Neural progenitor cell (in vitro differentiated cells): ENCODE data around the gene RPS6KA5. TPM values are rescaled to one million over a fixed set of nuclear protein-coding genes. Genes with fewer than 3 reads are reported as not detected.

Experiments
- DNase-seq: peaks from one replicate; pipeline ENCODE4 v3.0.0-alpha.2; 2016; ENCODE audit warnings: low spot score
- H2AFZ ChIP-seq: fragments of 200-600 bp; sonication (generic); replicated peaks from 2 replicates; pipeline ENCODE4 v1.6.1; 2016; ENCODE audit warnings: antibody characterized with exemption
- H3F3A ChIP-seq: fragments of 200-600 bp; sonication (generic); 2 replicates; pipeline ENCODE4 v1.6.1; 2016; ENCODE audit warnings: antibody characterized with exemption, low read depth
- H3K27ac ChIP-seq: fragments of 200-600 bp; sonication (generic); 2 replicates; pipeline ENCODE4 v1.5.1; 2016; ENCODE audit warnings: mild to moderate bottlenecking
- H3K27me3 ChIP-seq: fragments of 200-600 bp; sonication (generic); 2 replicates; pipeline ENCODE4 v1.6.1; 2016; ENCODE audit warnings: mild to moderate bottlenecking, moderate library complexity
- H3K36me3 ChIP-seq: fragments of 200-600 bp; sonication (generic); 2 replicates; pipeline ENCODE4 v1.5.1; 2016
- H3K4me1 ChIP-seq: fragments of 200-600 bp; sonication (generic); 2 replicates; pipeline ENCODE4 v1.6.1; 2016; ENCODE audit warnings: mixed run types
- H3K4me2 ChIP-seq: fragments of 200-600 bp; sonication (generic); 2 replicates; pipeline ENCODE4 v1.6.1; 2016
- H3K4me3 ChIP-seq: fragments of 200-600 bp; sonication (generic); 2 replicates; pipeline ENCODE4 v1.5.1; 2016
- H3K79me2 ChIP-seq: fragments of 200-600 bp; sonication (generic); 2 replicates; pipeline ENCODE4 v1.6.1; 2016; ENCODE audit warnings: low read depth
- H3K9ac ChIP-seq: fragments of 200-600 bp; sonication (generic); 2 replicates; pipeline ENCODE4 v1.6.1; 2016
- H3K9me3 ChIP-seq: fragments of 200-600 bp; sonication (generic); 2 replicates; pipeline ENCODE4 v1.5.1; 2016; ENCODE audit warnings: low read depth
- H4K20me1 ChIP-seq: fragments of 200-600 bp; sonication (generic); 2 replicates; pipeline ENCODE4 v1.6.1; 2016; ENCODE audit warnings: low read depth
- H3K27ac Mint-ChIP-seq: 3 replicates; pipeline ENCODE4 v1.8.0; 2021; ENCODE audit warnings: mixed read lengths
- H3K27me3 Mint-ChIP-seq: 2 replicates; pipeline ENCODE4 v1.8.0; 2022; ENCODE audit warnings: low read depth, mild to moderate bottlenecking, inconsistent platforms, moderate library complexity, mixed read lengths; ENCODE audit not compliant: insufficient read depth
- H3K36me3 Mint-ChIP-seq: 3 replicates; pipeline ENCODE4 v1.8.0; 2021; ENCODE audit warnings: mixed read lengths
- H3K4me1 Mint-ChIP-seq: 3 replicates; pipeline ENCODE4 v1.8.0; 2021; ENCODE audit warnings: mixed read lengths
- H3K4me3 Mint-ChIP-seq: 3 replicates; pipeline ENCODE4 v1.8.0; 2021; ENCODE audit warnings: mild to moderate bottlenecking, moderate library complexity, mixed read lengths
- H3K9me3 Mint-ChIP-seq: 3 replicates; pipeline ENCODE4 v1.8.0; 2020; ENCODE audit warnings: mixed read lengths
- EZH2 ChIP-seq: fragments of 200-600 bp; sonication (generic); IDR thresholded peaks from 2 replicates; pipeline ENCODE4 v1.6.1; 2017; ENCODE audit warnings: antibody characterized with exemption, mild to moderate bottlenecking, moderate library complexity
- EZH2phosphoT487 ChIP-seq: fragments of 200-600 bp; sonication (generic); IDR thresholded peaks from 2 replicates; pipeline ENCODE4 v1.6.1; 2017; ENCODE audit warnings: antibody characterized with exemption
- total RNA-seq: library from RNA; depleted of rRNA; stranded (reverse); fragments of >200 nt; gene quantifications from 2 replicates; pipeline ENCODE4 v1.2.3, GENCODE V29; 2015; ENCODE audit warnings: low replicate concordance
- TF ChIP-seq, protein P1 (sequence below): fragments of 200-600 bp; sonication (generic); IDR thresholded peaks from 2 replicates; pipeline ENCODE4 v1.5.1; 2017; ENCODE audit warnings: antibody characterized with exemption, mild to moderate bottlenecking

Gene RPS6KA5
- total RNA-seq, 1 donor from 2014 or later = 8.3 TPM

DNA sequence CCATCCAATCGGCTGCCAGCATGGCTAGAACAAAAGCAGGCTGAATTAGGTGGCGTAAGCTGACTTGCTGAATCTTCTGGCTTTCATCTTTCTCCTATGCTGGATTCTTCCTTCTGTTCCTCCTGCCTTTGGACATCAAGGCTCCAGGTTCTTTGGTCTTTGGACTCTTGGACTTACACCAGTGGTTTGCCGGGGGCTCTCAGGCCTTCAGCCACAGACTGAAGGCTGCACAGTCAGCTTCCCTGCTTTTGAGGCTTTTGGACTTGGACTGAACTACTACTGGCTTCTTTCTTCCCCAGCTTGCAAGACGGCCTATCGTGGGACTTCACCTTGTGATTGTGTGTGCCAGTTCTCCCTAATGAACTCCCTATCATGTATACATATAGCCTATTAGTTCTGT lies 42.0 kb downstream of the RPS6KA5 start:
- H3K4me1 Mint-ChIP-seq = no peaks in the 10 kb centered on the region
- H3K4me3 Mint-ChIP-seq = no peak overlapping the region
- H3K9me3 Mint-ChIP-seq = no peaks in the 10 kb centered on the region
- H3K27me3 Mint-ChIP-seq = no peaks in the 10 kb centered on the region
- Histone ChIP-seq H3F3A (no peaks in the 10 kb centered on the region), H3K27me3 (no peaks in the 10 kb centered on the region), H2AFZ (no peak overlapping the region), H3K4me3 (no peak overlapping the region), H3K9me3 (no peaks in the 10 kb centered on the region), H3K4me1 (no peaks in the 10 kb centered on the region), H3K9ac (no peak overlapping the region), H3K27ac (no peak overlapping the region), H3K36me3 (no peaks in the 10 kb centered on the region), H4K20me1 (no peaks in the 10 kb centered on the region), H3K4me2 (no peak overlapping the region), H3K79me2 (no peaks in the 10 kb centered on the region)
- no peaks in the 10 kb centered on the region for H3K36me3 Mint-ChIP-seq
- no peak for TF ChIP-seq EZH2
- no peak for TF ChIP-seq EZH2phosphoT487
- TF ChIP-seq, protein P1, sequence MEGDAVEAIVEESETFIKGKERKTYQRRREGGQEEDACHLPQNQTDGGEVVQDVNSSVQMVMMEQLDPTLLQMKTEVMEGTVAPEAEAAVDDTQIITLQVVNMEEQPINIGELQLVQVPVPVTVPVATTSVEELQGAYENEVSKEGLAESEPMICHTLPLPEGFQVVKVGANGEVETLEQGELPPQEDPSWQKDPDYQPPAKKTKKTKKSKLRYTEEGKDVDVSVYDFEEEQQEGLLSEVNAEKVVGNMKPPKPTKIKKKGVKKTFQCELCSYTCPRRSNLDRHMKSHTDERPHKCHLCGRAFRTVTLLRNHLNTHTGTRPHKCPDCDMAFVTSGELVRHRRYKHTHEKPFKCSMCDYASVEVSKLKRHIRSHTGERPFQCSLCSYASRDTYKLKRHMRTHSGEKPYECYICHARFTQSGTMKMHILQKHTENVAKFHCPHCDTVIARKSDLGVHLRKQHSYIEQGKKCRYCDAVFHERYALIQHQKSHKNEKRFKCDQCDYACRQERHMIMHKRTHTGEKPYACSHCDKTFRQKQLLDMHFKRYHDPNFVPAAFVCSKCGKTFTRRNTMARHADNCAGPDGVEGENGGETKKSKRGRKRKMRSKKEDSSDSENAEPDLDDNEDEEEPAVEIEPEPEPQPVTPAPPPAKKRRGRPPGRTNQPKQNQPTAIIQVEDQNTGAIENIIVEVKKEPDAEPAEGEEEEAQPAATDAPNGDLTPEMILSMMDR = no peak
- DNase-seq = no peak
- H3K27ac Mint-ChIP-seq = no peak overlapping the region

DNA sequence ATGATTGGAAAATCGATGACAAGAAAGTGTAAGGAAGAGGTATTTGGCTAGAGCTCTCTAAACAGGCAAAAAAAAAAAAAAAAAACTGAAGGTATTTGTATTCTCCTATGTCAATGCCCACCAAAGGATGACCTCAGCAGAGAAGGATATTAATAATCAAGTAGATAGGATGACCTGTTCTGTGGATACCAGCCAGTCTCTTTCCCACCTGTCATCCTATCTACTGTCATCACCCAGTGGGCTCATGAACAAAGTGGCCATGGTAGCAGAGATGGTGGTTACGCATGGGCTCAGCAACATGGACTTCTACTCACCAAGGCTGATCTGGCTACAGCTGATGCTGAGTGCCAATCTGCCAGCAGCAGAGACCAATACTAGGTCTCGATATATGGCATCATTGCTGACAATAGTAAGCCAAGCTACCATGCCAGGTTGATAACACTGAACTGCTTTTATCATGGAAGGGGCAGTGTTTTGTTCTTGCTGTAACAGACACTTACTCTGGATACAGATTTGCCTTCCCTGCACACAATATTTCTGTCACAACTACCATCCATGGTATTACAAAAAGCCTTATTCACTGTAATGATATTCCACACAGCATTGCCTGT lies 43.5 kb downstream of the RPS6KA5 start:
- no peaks in the 10 kb centered on the region for H3K9me3 Mint-ChIP-seq

DNA sequence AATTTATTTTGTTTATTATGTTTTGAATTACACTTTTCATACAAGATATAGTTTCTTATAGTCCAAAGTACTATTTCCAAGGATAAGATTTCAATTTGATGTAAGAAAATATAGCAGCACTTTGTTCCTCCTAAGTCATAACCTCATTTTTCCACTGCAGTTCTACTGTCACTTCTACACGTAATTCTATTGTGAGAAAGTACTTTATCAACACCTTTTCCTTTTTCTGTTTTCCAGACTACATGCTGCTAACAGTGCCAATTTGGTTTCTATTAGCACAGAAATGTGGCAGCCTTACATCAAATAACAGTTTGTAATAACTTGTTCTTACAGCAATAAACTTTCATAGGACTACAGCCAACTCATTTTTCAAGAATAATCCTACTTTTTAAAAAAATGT lies 45.0 kb downstream of the RPS6KA5 start:
- Histone ChIP-seq H3K27ac (no peak overlapping the region), H3K79me2 (no peaks in the 10 kb centered on the region), H3K4me1 (no peaks in the 10 kb centered on the region), H3K9me3 (no peaks in the 10 kb centered on the region), H3K4me3 (no peak overlapping the region), H3K36me3 (no peaks in the 10 kb centered on the region), H4K20me1 (no peaks in the 10 kb centered on the region), H3K4me2 (no peak overlapping the region), H3K9ac (no peak overlapping the region), H3K27me3 (no peaks in the 10 kb centered on the region), H3F3A (no peaks in the 10 kb centered on the region), H2AFZ (no peak overlapping the region)
- H3K9me3 Mint-ChIP-seq = no peaks in the 10 kb centered on the region
- no peak for TF ChIP-seq EZH2phosphoT487
- TF ChIP-seq EZH2 = no peak
- TF ChIP-seq, protein P1 = no peak
- DNase-seq = no peak
- no peak overlapping the region for H3K27ac Mint-ChIP-seq
- H3K27me3 Mint-ChIP-seq = no peaks in the 10 kb centered on the region
- no peak overlapping the region for H3K4me3 Mint-ChIP-seq
- H3K36me3 Mint-ChIP-seq = no peaks in the 10 kb centered on the region
- H3K4me1 Mint-ChIP-seq = no peaks in the 10 kb centered on the region

More for the DNA sequence above, 43.5 kb downstream of the RPS6KA5 start:
- Histone ChIP-seq H3K27me3 (no peaks in the 10 kb centered on the region), H2AFZ (no peak overlapping the region), H3K36me3 (no peaks in the 10 kb centered on the region), H3K4me2 (no peak overlapping the region), H3K79me2 (no peaks in the 10 kb centered on the region), H3K4me3 (no peak overlapping the region), H3K9me3 (no peaks in the 10 kb centered on the region), H3K27ac (no peak overlapping the region), H4K20me1 (no peaks in the 10 kb centered on the region), H3F3A (no peaks in the 10 kb centered on the region), H3K9ac (no peak overlapping the region), H3K4me1 (no peaks in the 10 kb centered on the region)
- Mint-ChIP-seq H3K4me1 (no peaks in the 10 kb centered on the region), H3K4me3 (no peak overlapping the region), H3K36me3 (no peaks in the 10 kb centered on the region), H3K27ac (no peak overlapping the region), H3K27me3 (no peaks in the 10 kb centered on the region)
- DNase-seq = no peak
- TF ChIP-seq, protein P1 = no peak
- TF ChIP-seq EZH2 (no peak), EZH2phosphoT487 (no peak)
